HCT116 (cell line): Measurements from ENCODE around the gene ELK3. TPM values are rescaled to one million over a fixed set of nuclear protein-coding genes. Genes with fewer than 3 reads are reported as not detected.

ENCODE experiments used
- ATAC-seq: fragments of 200-7000 bp; cut with Tn5 transposase; 2 replicates; pipeline ENCODE4 v1.9.1; 2020; ENCODE audit warnings: mild to moderate bottlenecking, moderate library complexity
- BruUV-seq: library from RNA; stranded (reverse); fragments of 400-500 nt; replicated peaks from 2 replicates; lab custom pipeline; 2021; lab: Mats Ljungman, UMichigan
- CTCF ChIA-PET: fragments of 300-600 bp; sonication (Branson Sonifier 250); formaldehyde crosslinking; loops from one replicate; lab custom pipeline; 2021; ENCODE audit warnings: antibody characterized with exemption; lab: Charles Lee
- POLR2A ChIA-PET: fragments of 300-600, 350-600 bp; sonication (Branson Sonifier 250); formaldehyde crosslinking; loops from one replicate; lab custom pipeline; 2021; ENCODE audit warnings: antibody characterized with exemption; lab: Charles Lee
- RAD21 ChIA-PET, 2 experiments: fragments of 300-600 bp; sonication (Branson Sonifier 250); formaldehyde crosslinking; loops; one replicate each; lab custom pipeline; 2023; ENCODE audit warnings: low total read pairs in 2 of 2; ENCODE audit not compliant: uncharacterized antibody in 2 of 2, unreplicated experiment in 2 of 2, low non-redundant PET in 1 of 2; lab: Charles Lee
- DNase-seq: peaks from one replicate; pipeline ENCODE4 v3.0.0-alpha.2; 2010; ENCODE audit warnings: low read depth, low spot score
- H2AFZ ChIP-seq: fragments of 200-600 bp; shearing (Covaris generic), sonication (generic); 2 replicates; pipeline ENCODE4 v1.6.1; 2017; ENCODE audit warnings: low read depth, mixed run types, mixed read lengths, antibody characterized with exemption, low read length; ENCODE audit not compliant: poor library complexity, severe bottlenecking
- H3K27ac ChIP-seq: 2 replicates; pipeline ENCODE4 v1.5.1; 2012; ENCODE audit warnings: low read depth, low read length
- H3K27me3 ChIP-seq: fragments of 200-600 bp; sonication (generic); 2 replicates; pipeline ENCODE4 v1.6.1; 2016; ENCODE audit warnings: mixed run types, low read length, mixed read lengths; ENCODE audit not compliant: insufficient read depth
- H3K36me3 ChIP-seq, 2 experiments: fragments of 200-500 bp in 1 of 2; fragments of 200-600 bp in 1 of 2; sonication (Bioruptor generic) in 1 of 2; sonication (generic) in 1 of 2; 2 replicates each; pipeline versions ENCODE4 v1.5.1 to v1.6.1; 2014 to 2016; ENCODE audit warnings: low read length in 2 of 2, inconsistent platforms in 1 of 2, mixed read lengths in 1 of 2, mixed run types in 1 of 2; ENCODE audit not compliant: insufficient read depth in 2 of 2, control insufficient read depth in 1 of 2
- H3K4me1 ChIP-seq, 2 experiments: fragments of 200-600 bp in 1 of 2; sonication (generic) in 1 of 2; 2 replicates each; pipeline versions ENCODE4 v1.5.1 to v1.6.1; 2012 to 2017; ENCODE audit warnings: low read length in 2 of 2, inconsistent platforms in 1 of 2, mild to moderate bottlenecking in 1 of 2, mixed read lengths in 1 of 2, mixed run types in 1 of 2, moderate library complexity in 1 of 2; ENCODE audit not compliant: insufficient read depth in 2 of 2, control insufficient read depth in 1 of 2
- H3K4me2 ChIP-seq: fragments of 200-600 bp; sonication (generic); 2 replicates; pipeline ENCODE4 v1.6.1; 2017; ENCODE audit warnings: mixed run types, low read length, mixed read lengths
- H3K4me3 ChIP-seq, 2 experiments: fragments of 200-600 bp in 1 of 2; sonication (generic) in 1 of 2; replicated peaks in 1 of 2; 2 replicates each; pipeline ENCODE4 v1.5.1; 2011 to 2016; ENCODE audit warnings: low read length in 2 of 2, control low read depth in 1 of 2, low read depth in 1 of 2, mild to moderate bottlenecking in 1 of 2, mixed read lengths in 1 of 2, mixed run types in 1 of 2
- H3K79me2 ChIP-seq: fragments of 200-600 bp; sonication (generic); 2 replicates; pipeline ENCODE4 v1.6.1; 2017; ENCODE audit warnings: mild to moderate bottlenecking, mixed run types, low read length, moderate library complexity, mixed read lengths; ENCODE audit not compliant: insufficient read depth
- H3K9ac ChIP-seq: fragments of 200-600 bp; sonication (generic); 2 replicates; pipeline ENCODE4 v1.6.1; 2016; ENCODE audit warnings: low read length, mixed read lengths
- H3K9me2 ChIP-seq: fragments of 200-600 bp; sonication (generic), shearing (Covaris generic); 2 replicates; pipeline ENCODE4 v1.6.1; 2017; ENCODE audit warnings: mixed run types, mild to moderate bottlenecking, moderate library complexity; ENCODE audit not compliant: insufficient read depth
- H3K9me3 ChIP-seq, 2 experiments: fragments of 200-500 bp in 1 of 2; fragments of 200-600 bp in 1 of 2; sonication (Bioruptor generic) in 1 of 2; sonication (generic) in 1 of 2; 2 replicates each; pipeline ENCODE4 v1.6.1; 2014 to 2017; ENCODE audit warnings: low read length in 2 of 2, mixed read lengths in 2 of 2, inconsistent platforms in 1 of 2, low read depth in 1 of 2, mild to moderate bottlenecking in 1 of 2, mixed run types in 1 of 2, moderate library complexity in 1 of 2; ENCODE audit not compliant: control insufficient read depth in 1 of 2, insufficient read depth in 1 of 2
- H4K20me1 ChIP-seq: fragments of 200-600 bp; sonication (generic), shearing (Covaris generic); 2 replicates; pipeline ENCODE4 v1.6.1; 2017; ENCODE audit warnings: mixed run types, mild to moderate bottlenecking, moderate library complexity; ENCODE audit not compliant: insufficient read depth
- EZH2 ChIP-seq: fragments of 200-600 bp; sonication (generic); IDR thresholded peaks from 2 replicates; pipeline ENCODE4 v1.6.1; 2017; ENCODE audit warnings: antibody characterized with exemption, mixed run types
- EZH2phosphoT487 ChIP-seq: fragments of 200-600 bp; IDR thresholded peaks from 2 replicates; pipeline ENCODE4 v1.6.1; 2018; ENCODE audit warnings: antibody characterized with exemption, borderline replicate concordance
- FOSL1 ChIP-seq: IDR thresholded peaks from 2 replicates; pipeline ENCODE4 v1.6.1; 2012; ENCODE audit warnings: low read depth
- POLR2A ChIP-seq: IDR thresholded peaks from 2 replicates; pipeline ENCODE4 v1.7.0; 2011; ENCODE audit warnings: borderline replicate concordance; ENCODE audit not compliant: insufficient read depth, insufficient read length; ENCODE audit errors: extremely low read depth
- POLR2AphosphoS5 ChIP-seq: IDR thresholded peaks from 2 replicates; pipeline ENCODE4 v1.6.1; 2011; ENCODE audit warnings: mild to moderate bottlenecking, low read depth, low read length, moderate library complexity
- SP1 ChIP-seq: IDR thresholded peaks from 2 replicates; pipeline ENCODE4 v1.6.1; 2012; ENCODE audit warnings: low read depth
- SRF ChIP-seq: IDR thresholded peaks from 2 replicates; pipeline ENCODE4 v1.6.1; 2012; ENCODE audit warnings: low read depth
- TCF7L2 ChIP-seq: IDR thresholded peaks from 2 replicates; pipeline ENCODE4 v1.7.0; 2011; ENCODE audit warnings: borderline replicate concordance, inconsistent platforms; ENCODE audit not compliant: insufficient read depth, insufficient read length; ENCODE audit errors: extremely low read depth
- ZNF274 ChIP-seq: fragments of 200-500 bp; sonication (Bioruptor generic); IDR thresholded peaks from 2 replicates; pipeline ENCODE4 v1.6.1; 2014; ENCODE audit warnings: mild to moderate bottlenecking, low read depth, low read length, inconsistent platforms
- intact Hi-C: fragments of 100-400 bp; cut with micrococcal nuclease; formaldehyde crosslinking; loops from 2 replicates; pipeline ENCODE4 v1.10.0; 2022
- total RNA-seq: library from RNA; stranded (reverse); gene quantifications from one replicate; pipeline ENCODE4 v1.2.1, GENCODE V29; 2021; ENCODE audit not compliant: unreplicated experiment
- TF ChIP-seq, protein P1 (sequence below), 3 experiments: fragments of 200-600 bp in 1 of 3; sonication (generic) in 1 of 3; IDR thresholded peaks in 2 of 3; conservative IDR thresholded peaks in 1 of 3; 2 replicates each; pipeline ENCODE4 v1.5.1; 2012 to 2017; ENCODE audit warnings: low read depth in 2 of 3, low read length in 2 of 3, antibody characterized with exemption in 1 of 3, borderline replicate concordance in 1 of 3, control low read depth in 1 of 3, mild to moderate bottlenecking in 1 of 3, mixed read lengths in 1 of 3, mixed run types in 1 of 3, moderate library complexity in 1 of 3; ENCODE audit not compliant: insufficient read depth in 1 of 3
- TF ChIP-seq, protein P2 (sequence below): IDR thresholded peaks from 2 replicates; pipeline ENCODE4 v1.6.1; 2012
- TF ChIP-seq, protein P3 (sequence below): IDR thresholded peaks from 2 replicates; pipeline ENCODE4 v1.6.1; 2011; ENCODE audit warnings: mild to moderate bottlenecking, low read length, moderate library complexity; ENCODE audit not compliant: insufficient replicate concordance; ENCODE audit errors: extremely low read depth

The ELK3 gene
- total RNA-seq, 1 experiment from 2014 or later, result 45.6 TPM

DNA sequence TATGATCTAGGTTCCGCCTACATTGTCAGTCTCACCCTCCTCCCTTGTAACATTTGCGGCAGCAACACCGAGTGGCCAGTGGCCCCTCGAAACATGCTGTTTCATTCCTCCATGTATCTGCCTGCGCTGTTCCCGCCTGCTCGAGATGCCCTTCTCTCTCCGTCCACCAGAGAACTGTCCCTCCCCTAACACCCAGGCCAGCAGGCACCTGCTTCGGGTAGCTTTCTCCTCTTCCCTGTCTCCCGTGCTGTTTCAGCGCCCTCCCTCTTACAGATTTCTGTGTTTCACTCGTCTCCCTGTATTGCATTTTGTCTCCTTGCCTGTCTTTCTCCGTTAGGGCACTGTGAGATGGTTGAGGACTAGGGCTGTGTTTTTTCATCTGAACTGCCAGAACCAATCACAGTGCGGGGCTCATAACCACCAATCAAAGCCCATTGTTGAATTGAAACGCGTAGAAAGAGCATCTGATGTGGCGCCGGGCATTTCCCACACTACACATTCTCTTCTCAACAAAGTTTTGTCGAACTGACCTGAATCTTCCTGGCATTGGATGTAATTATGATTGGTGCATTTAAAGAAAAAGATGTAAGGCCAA, 40.9 kb upstream of the ELK3 start:
- Histone ChIP-seq H3K9ac (no peak overlapping the region), H2AFZ (no peak overlapping the region), H3K4me3 (no peak overlapping the region), H3K79me2 (no peaks in the 10 kb centered on the region), H3K4me2 (no peak overlapping the region), H3K9me2 (no peaks in the 10 kb centered on the region), H4K20me1 (no peaks in the 10 kb centered on the region), H3K4me1 (peaks cover 0 to 7% of the 10 kb centered on the region in 2 experiments; a peak in 1 of 4 replicates), H3K27ac (no peak overlapping the region), H3K9me3 (no peaks in the 10 kb centered on the region), H3K27me3 (no peaks in the 10 kb centered on the region), H3K36me3 (no peaks in the 10 kb centered on the region)
- ChIA-PET POLR2A (no interaction called here), CTCF (no interaction called here), RAD21 (interaction anchor here in 1 of 2 experiments (0.6 kb wide), 1 partner anchor 134 kb away, joined by 5 read pairs; no protein-coding TSS in a partner anchor)
- intact Hi-C loops, result no loop called here
- no TSS peak for BruUV-seq
- TF ChIP-seq TCF7L2 (no peak), ZNF274 (no peak), POLR2AphosphoS5 (no peak)
- TF ChIP-seq, protein P1, sequence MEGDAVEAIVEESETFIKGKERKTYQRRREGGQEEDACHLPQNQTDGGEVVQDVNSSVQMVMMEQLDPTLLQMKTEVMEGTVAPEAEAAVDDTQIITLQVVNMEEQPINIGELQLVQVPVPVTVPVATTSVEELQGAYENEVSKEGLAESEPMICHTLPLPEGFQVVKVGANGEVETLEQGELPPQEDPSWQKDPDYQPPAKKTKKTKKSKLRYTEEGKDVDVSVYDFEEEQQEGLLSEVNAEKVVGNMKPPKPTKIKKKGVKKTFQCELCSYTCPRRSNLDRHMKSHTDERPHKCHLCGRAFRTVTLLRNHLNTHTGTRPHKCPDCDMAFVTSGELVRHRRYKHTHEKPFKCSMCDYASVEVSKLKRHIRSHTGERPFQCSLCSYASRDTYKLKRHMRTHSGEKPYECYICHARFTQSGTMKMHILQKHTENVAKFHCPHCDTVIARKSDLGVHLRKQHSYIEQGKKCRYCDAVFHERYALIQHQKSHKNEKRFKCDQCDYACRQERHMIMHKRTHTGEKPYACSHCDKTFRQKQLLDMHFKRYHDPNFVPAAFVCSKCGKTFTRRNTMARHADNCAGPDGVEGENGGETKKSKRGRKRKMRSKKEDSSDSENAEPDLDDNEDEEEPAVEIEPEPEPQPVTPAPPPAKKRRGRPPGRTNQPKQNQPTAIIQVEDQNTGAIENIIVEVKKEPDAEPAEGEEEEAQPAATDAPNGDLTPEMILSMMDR (IDR thresholded peaks at IDR 0.05 in 2 of 3, conservative IDR thresholded peaks at IDR 0.05 in 1 of 3; ENCODE audit: borderline replicate concordance in 1 of 3, insufficient read depth in 1 of 3, low read depth in 2 of 3, low read length in 2 of 3), result no peak
- TF ChIP-seq, protein P2, sequence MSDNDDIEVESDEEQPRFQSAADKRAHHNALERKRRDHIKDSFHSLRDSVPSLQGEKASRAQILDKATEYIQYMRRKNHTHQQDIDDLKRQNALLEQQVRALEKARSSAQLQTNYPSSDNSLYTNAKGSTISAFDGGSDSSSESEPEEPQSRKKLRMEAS, result no peak
- no peak for ATAC-seq
- no peak for DNase-seq

DNA sequence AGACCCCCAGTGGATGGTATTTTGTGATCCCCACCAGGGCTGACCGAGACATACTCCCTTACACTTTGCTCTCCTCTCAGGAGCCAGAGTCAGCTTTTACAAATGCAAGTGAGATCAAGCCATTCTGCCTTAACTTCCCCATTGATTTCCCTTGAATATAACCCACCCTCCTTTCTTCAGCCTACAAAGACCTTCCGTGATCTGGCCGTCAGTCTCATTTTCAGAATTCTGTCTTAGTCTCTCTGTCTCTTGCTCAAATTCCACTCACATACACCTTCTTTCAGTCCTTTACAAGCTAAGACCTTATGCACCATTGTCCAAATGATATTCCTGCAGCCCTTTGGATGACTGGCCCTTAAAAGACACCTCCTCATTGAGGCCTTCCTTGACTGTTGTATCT, 39.0 kb upstream of the ELK3 start:
- Histone ChIP-seq H3K4me2 (no peak overlapping the region), H3K9me3 (no peaks in the 10 kb centered on the region), H4K20me1 (no peaks in the 10 kb centered on the region), H3K9ac (no peak overlapping the region), H3K36me3 (no peaks in the 10 kb centered on the region), H3K4me3 (no peak overlapping the region), H3K9me2 (no peaks in the 10 kb centered on the region), H2AFZ (no peak overlapping the region), H3K79me2 (no peaks in the 10 kb centered on the region), H3K27ac (no peak overlapping the region), H3K4me1 (peaks cover 0 to 7% of the 10 kb centered on the region in 2 experiments; a peak in 1 of 4 replicates), H3K27me3 (no peaks in the 10 kb centered on the region)
- intact Hi-C loops, result no loop called here
- CTCF ChIA-PET, result no interaction called here
- DNase-seq (no peak), ATAC-seq (no peak)
- POLR2A ChIA-PET, result no interaction called here
- RAD21 ChIA-PET, result no interaction called here
- BruUV-seq, result no TSS peak
- TF ChIP-seq ZNF274, result no peak
- TF ChIP-seq, protein P3, sequence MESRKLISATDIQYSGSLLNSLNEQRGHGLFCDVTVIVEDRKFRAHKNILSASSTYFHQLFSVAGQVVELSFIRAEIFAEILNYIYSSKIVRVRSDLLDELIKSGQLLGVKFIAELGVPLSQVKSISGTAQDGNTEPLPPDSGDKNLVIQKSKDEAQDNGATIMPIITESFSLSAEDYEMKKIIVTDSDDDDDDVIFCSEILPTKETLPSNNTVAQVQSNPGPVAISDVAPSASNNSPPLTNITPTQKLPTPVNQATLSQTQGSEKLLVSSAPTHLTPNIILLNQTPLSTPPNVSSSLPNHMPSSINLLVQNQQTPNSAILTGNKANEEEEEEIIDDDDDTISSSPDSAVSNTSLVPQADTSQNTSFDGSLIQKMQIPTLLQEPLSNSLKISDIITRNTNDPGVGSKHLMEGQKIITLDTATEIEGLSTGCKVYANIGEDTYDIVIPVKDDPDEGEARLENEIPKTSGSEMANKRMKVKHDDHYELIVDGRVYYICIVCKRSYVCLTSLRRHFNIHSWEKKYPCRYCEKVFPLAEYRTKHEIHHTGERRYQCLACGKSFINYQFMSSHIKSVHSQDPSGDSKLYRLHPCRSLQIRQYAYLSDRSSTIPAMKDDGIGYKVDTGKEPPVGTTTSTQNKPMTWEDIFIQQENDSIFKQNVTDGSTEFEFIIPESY, result no peak
- TF ChIP-seq POLR2A, result no peak
- no peak for TF ChIP-seq TCF7L2
- no peak for TF ChIP-seq SRF
- TF ChIP-seq FOSL1, result no peak
- TF ChIP-seq SP1, result no peak
- no peak for TF ChIP-seq EZH2
- no peak for TF ChIP-seq EZH2phosphoT487
